Tibial nerve (tissue), 4 donors: ENCODE data around the gene TMEM220.

Experiments
- CTCF ChIP-seq, 5 experiments: fragments of 200-600 bp in 3 of 5; fragments of 450-650 bp in 2 of 5; sonication (generic) in 3 of 5; IDR thresholded peaks; one replicate each; pipeline ENCODE4 v1.5.1; 2016 to 2019; ENCODE audit warnings: antibody characterized with exemption in 5 of 5, mild to moderate bottlenecking in 3 of 5, moderate library complexity in 2 of 5
- EP300 ChIP-seq, 2 donors: sonication (generic); formaldehyde crosslinking; IDR thresholded peaks; one replicate each; pipeline ENCODE4 v1.6.1; 2017; ENCODE audit warnings: antibody characterized with exemption in 2 of 2, mild to moderate bottlenecking in 1 of 2
- POLR2A ChIP-seq, 2 donors: fragments of 450-650 bp; IDR thresholded peaks; one replicate each; pipeline ENCODE4 v1.6.1; 2017; ENCODE audit warnings: antibody characterized with exemption in 2 of 2, mild to moderate bottlenecking in 2 of 2, moderate library complexity in 2 of 2

- TF ChIP-seq CTCF (IDR thresholded peaks at IDR 0.05) (no peak), POLR2A (IDR thresholded peaks at IDR 0.05) (no peak), EP300 (IDR thresholded peaks at IDR 0.05) (no peak)
Observed at GRCh38 chr17:10731408-10731879, 1.6 kb upstream of the TMEM220 start.
